HAP-1 (cell line): ENCODE data around the gene CRYL1.

Experiments used
- DNase-seq, 2 experiments: peaks; one replicate each; pipeline ENCODE4 v3.0.0-alpha.2; 2016 to 2020; ENCODE audit warnings: low spot score in 2 of 2
- H3K27me3 ChIP-seq: fragments of 250-450 bp; sonication (Bioruptor Pico); 2 replicates; pipeline ENCODE4 v1.5.1; 2020; ENCODE audit warnings: low read depth, mild to moderate bottlenecking, moderate library complexity
- H3K36me3 ChIP-seq: fragments of 250-450 bp; sonication (Bioruptor Pico); replicated peaks from 2 replicates; pipeline ENCODE4 v1.5.1; 2020; ENCODE audit warnings: mild to moderate bottlenecking
- H3K4me1 ChIP-seq: fragments of 250-450 bp; sonication (Bioruptor Pico); 2 replicates; pipeline ENCODE4 v1.5.1; 2020; ENCODE audit warnings: mild to moderate bottlenecking
- H3K4me3 ChIP-seq: fragments of 250-450 bp; sonication (Bioruptor Pico); 2 replicates; pipeline ENCODE4 v1.5.1; 2020; ENCODE audit warnings: mild to moderate bottlenecking, moderate library complexity
- H3K9me3 ChIP-seq: fragments of 250-450 bp; sonication (Bioruptor Pico); 2 replicates; pipeline ENCODE4 v1.5.1; 2020; ENCODE audit warnings: mild to moderate bottlenecking, moderate library complexity
- in situ Hi-C: fragments of 300-500 bp; cut with MboI; formaldehyde crosslinking; loops from 3 replicates; pipeline ENCODE4 v1.14.3; 2020; ENCODE audit warnings: low sequenced_read_pairs, inconsistent platforms, mixed read lengths

CRYL1 gene

GRCh38 chr13:20359335-20359734, 166.3 kb downstream of the CRYL1 start:
- Histone ChIP-seq H3K4me3 (no peak overlapping the region), H3K27me3 (no peaks in the 10 kb centered on the region), H3K36me3 (no peaks in the 10 kb centered on the region), H3K9me3 (no peaks in the 10 kb centered on the region), H3K4me1 (no peaks in the 10 kb centered on the region)
- no peak for DNase-seq
- in situ Hi-C loops, result no loop called here

- no peaks in the 10 kb centered on the region for H3K27me3 ChIP-seq
- H3K36me3 ChIP-seq, result no peaks in the 10 kb centered on the region
- no peaks in the 10 kb centered on the region for H3K4me1 ChIP-seq
- no peak for DNase-seq
- H3K9me3 ChIP-seq, result no peaks in the 10 kb centered on the region
- H3K4me3 ChIP-seq, result no peak overlapping the region
- in situ Hi-C loops, result no loop called here
These were observed 167.6 kb downstream of the CRYL1 start for GRCh38 chr13:20358022-20358421.

- H3K4me1 ChIP-seq, result no peaks in the 10 kb centered on the region
- H3K36me3 ChIP-seq, result no peaks in the 10 kb centered on the region
- H3K4me3 ChIP-seq, result no peak overlapping the region
- H3K9me3 ChIP-seq, result no peaks in the 10 kb centered on the region
- no peaks in the 10 kb centered on the region for H3K27me3 ChIP-seq
- in situ Hi-C loops, result no loop called here
- no peak for DNase-seq
These were observed 169.2 kb downstream of the CRYL1 start for GRCh38 chr13:20356444-20356843.

DNA sequence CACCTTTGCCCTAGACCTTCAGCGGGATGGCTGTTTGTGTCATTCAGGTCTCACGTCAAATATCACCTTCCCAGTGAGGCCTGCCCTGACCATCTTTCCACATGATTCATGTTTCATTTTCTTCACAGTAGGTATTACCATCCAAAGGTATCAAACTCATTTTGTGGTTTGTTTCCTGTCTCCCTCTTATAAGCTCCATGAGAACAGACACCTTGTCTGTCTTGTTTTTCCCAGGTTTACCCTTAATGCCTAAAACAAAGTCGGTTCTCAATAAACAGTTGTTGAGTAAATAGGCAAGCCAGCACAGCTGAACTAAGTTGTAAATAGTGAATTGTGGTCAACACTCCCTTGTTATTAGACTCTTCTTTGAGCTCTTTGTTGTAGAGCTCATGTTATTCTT, 170.9 kb downstream of the CRYL1 start:
- Histone ChIP-seq H3K4me1 (no peaks in the 10 kb centered on the region), H3K27me3 (no peaks in the 10 kb centered on the region), H3K4me3 (no peak overlapping the region), H3K9me3 (no peaks in the 10 kb centered on the region), H3K36me3 (no peaks in the 10 kb centered on the region)
- in situ Hi-C loops, result no loop called here
- DNase-seq, result no peak

- no peaks in the 10 kb centered on the region for H3K36me3 ChIP-seq
- in situ Hi-C loops, result no loop called here
- no peaks in the 10 kb centered on the region for H3K27me3 ChIP-seq
- DNase-seq, result no peak
- H3K4me3 ChIP-seq, result no peak overlapping the region
- H3K4me1 ChIP-seq, result no peaks in the 10 kb centered on the region
- H3K9me3 ChIP-seq, result no peaks in the 10 kb centered on the region
These were observed 171.7 kb downstream of the CRYL1 start for GRCh38 chr13:20353973-20354372.
